ENCODE results near the gene NUP43. TPM values are rescaled to one million over a fixed set of nuclear protein-coding genes. Genes with fewer than 3 reads are reported as not detected.

Gene NUP43
- total and polyA plus RNA-seq, 10 of the 15 experiments (the other 5 are each of a cell fraction or from before 2014, with no cell fraction given), result 8.9 to 54.2 (median 27.7) TPM

DNA sequence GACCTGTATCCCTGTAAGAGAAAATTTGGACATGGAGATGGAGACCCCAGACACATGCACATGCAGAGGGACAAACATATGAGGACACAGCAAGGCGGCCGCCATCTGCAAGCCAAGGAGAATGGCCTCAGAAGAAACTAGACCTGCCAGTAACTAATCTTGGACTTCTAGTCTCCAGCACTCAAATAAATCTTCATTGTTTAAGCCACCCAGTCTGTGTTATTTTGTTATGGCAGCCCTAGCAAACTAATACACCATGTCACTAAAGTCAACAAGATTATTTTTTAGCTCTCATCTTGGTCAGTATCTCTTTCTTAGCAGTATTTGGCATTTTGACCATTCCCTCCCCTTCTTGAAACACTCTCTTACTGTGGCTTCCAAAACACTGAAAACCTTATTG, 55.1 kb downstream of the NUP43 start:
- no peaks in the 10 kb centered on the region for H3K27me3 ChIP-seq (replicated peaks in 1 of 2; ENCODE audit: control insufficient read depth in 2 of 2, insufficient read depth in 2 of 2, low read length in 1 of 2)
- ChIA-PET CTCF (no interaction called here), POLR2A (no interaction called here), SMC1A (ENCODE audit: uncharacterized antibody, unreplicated experiment) (interaction anchor here (1.2 kb wide), 1 partner anchor 14 kb away, joined by 3 read pairs; no protein-coding TSS in a partner anchor), RAD21 (ENCODE audit: unreplicated experiment) (no interaction called here)
- BruUV-seq (replicated peaks), result no TSS peak
- 96% methylated on average over 2 of the region's 2 CpGs for WGBS (ENCODE audit: insufficient coverage, insufficient replicate concordance, low lambda C conversion rate, missing lambda C conversion rate)
- H4K20me1 ChIP-seq (ENCODE audit: control insufficient read depth, insufficient read depth), result peaks cover 2% of the 10 kb centered on the region; the same call in 1 of the 2 replicates
- H3K9ac ChIP-seq (ENCODE audit: control insufficient read depth, insufficient read depth, low read length), result no peak overlapping the region
- ATAC-seq, result no peak
- H3K4me1 ChIP-seq (ENCODE audit: control insufficient read depth, insufficient read depth, low read length), result no peaks in the 10 kb centered on the region
- no peak overlapping the region for H2AFZ ChIP-seq (ENCODE audit: control insufficient read depth, low read depth, low read length)
- in situ Hi-C loops (cut with MboI), result no loop called here
- intact Hi-C loops (cut with micrococcal nuclease; ENCODE audit: unreplicated experiment), result no loop called here
- H3K4me3 ChIP-seq, result no peak overlapping the region
- H3K9me3 ChIP-seq (replicated peaks; ENCODE audit: control insufficient read depth, insufficient read depth, low read length), result no peaks in the 10 kb centered on the region
- H3K36me3 ChIP-seq (ENCODE audit: control insufficient read depth in 2 of 2, insufficient read depth in 2 of 2, low read length in 1 of 2), result no peaks in the 10 kb centered on the region; a peak in 2 of 4 replicates
- H3K79me2 ChIP-seq (ENCODE audit: control insufficient read depth, insufficient read depth, low read length), result peaks cover 4% of the 10 kb centered on the region
- DNase-seq (ENCODE audit: low read depth, low spot score), result no peak
- no peak overlapping the region for H3K27ac ChIP-seq (ENCODE audit: control insufficient read depth, insufficient read depth)
- FAIRE-seq, result no peak
- no peak overlapping the region for H3K4me2 ChIP-seq (ENCODE audit: control insufficient read depth, insufficient read depth)
- TF ChIP-seq, protein P1, sequence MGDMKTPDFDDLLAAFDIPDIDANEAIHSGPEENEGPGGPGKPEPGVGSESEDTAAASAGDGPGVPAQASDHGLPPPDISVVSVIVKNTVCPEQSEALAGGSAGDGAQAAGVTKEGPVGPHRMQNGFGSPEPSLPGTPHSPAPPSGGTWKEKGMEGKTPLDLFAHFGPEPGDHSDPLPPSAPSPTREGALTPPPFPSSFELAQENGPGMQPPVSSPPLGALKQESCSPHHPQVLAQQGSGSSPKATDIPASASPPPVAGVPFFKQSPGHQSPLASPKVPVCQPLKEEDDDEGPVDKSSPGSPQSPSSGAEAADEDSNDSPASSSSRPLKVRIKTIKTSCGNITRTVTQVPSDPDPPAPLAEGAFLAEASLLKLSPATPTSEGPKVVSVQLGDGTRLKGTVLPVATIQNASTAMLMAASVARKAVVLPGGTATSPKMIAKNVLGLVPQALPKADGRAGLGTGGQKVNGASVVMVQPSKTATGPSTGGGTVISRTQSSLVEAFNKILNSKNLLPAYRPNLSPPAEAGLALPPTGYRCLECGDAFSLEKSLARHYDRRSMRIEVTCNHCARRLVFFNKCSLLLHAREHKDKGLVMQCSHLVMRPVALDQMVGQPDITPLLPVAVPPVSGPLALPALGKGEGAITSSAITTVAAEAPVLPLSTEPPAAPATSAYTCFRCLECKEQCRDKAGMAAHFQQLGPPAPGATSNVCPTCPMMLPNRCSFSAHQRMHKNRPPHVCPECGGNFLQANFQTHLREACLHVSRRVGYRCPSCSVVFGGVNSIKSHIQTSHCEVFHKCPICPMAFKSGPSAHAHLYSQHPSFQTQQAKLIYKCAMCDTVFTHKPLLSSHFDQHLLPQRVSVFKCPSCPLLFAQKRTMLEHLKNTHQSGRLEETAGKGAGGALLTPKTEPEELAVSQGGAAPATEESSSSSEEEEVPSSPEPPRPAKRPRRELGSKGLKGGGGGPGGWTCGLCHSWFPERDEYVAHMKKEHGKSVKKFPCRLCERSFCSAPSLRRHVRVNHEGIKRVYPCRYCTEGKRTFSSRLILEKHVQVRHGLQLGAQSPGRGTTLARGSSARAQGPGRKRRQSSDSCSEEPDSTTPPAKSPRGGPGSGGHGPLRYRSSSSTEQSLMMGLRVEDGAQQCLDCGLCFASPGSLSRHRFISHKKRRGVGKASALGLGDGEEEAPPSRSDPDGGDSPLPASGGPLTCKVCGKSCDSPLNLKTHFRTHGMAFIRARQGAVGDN (IDR thresholded peaks at IDR 0.05), result no peak
- TF ChIP-seq RCOR1 (conservative IDR thresholded peaks at IDR 0.05; ENCODE audit: low read depth, low read length), result no peak
- TF ChIP-seq, protein P2, sequence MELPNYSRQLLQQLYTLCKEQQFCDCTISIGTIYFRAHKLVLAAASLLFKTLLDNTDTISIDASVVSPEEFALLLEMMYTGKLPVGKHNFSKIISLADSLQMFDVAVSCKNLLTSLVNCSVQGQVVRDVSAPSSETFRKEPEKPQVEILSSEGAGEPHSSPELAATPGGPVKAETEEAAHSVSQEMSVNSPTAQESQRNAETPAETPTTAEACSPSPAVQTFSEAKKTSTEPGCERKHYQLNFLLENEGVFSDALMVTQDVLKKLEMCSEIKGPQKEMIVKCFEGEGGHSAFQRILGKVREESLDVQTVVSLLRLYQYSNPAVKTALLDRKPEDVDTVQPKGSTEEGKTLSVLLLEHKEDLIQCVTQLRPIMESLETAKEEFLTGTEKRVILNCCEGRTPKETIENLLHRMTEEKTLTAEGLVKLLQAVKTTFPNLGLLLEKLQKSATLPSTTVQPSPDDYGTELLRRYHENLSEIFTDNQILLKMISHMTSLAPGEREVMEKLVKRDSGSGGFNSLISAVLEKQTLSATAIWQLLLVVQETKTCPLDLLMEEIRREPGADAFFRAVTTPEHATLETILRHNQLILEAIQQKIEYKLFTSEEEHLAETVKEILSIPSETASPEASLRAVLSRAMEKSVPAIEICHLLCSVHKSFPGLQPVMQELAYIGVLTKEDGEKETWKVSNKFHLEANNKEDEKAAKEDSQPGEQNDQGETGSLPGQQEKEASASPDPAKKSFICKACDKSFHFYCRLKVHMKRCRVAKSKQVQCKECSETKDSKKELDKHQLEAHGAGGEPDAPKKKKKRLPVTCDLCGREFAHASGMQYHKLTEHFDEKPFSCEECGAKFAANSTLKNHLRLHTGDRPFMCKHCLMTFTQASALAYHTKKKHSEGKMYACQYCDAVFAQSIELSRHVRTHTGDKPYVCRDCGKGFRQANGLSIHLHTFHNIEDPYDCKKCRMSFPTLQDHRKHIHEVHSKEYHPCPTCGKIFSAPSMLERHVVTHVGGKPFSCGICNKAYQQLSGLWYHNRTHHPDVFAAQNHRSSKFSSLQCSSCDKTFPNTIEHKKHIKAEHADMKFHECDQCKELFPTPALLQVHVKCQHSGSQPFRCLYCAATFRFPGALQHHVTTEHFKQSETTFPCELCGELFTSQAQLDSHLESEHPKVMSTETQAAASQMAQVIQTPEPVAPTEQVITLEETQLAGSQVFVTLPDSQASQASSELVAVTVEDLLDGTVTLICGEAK (IDR thresholded peaks at IDR 0.05; ENCODE audit: borderline replicate concordance), result no peak
- TF ChIP-seq SPI1 (IDR thresholded peaks at IDR 0.05; ENCODE audit: borderline replicate concordance, insufficient read depth, low read depth, low read length), result no peak
- no peak for TF ChIP-seq PRDM15 (CRISPR knock-in tag; IDR thresholded peaks at IDR 0.05)
- no peak for TF ChIP-seq EZH2 (IDR thresholded peaks at IDR 0.05; ENCODE audit: borderline replicate concordance, control insufficient read depth, low read depth, low read length)

All from GM12878 (cell line).